Measurements from ENCODE around the gene ALOXE3.

The ALOXE3 gene

GRCh38 chr17:8072729-8073461 lies 45.4 kb downstream of the ALOXE3 start:
- no peak for TF ChIP-seq CTCF (conservative IDR thresholded peaks at IDR 0.05; ENCODE audit: low read depth)
- peak overlapping the region; percentile 30; the same call in 1 of the 2 replicates for H3K27ac ChIP-seq
- ChIA-PET CTCF (interaction anchor here (0.5 to 2.8 kb wide), 21 partner anchors 8 to 1995 kb away, joined by 3 to 48 read pairs (median 5); partner anchors contain the start of genes ALOX12B and ALOXE3), POLR2A (ENCODE audit: low non-redundant PET) (interaction anchor here (0.6 kb wide), 1 partner anchor 21 kb away, joined by 5 read pairs; no protein-coding TSS in a partner anchor)
- DNase-seq (ENCODE audit: low spot score) = no peak

GRCh38 chr17:8072341-8072728 lies 46.0 kb downstream of the ALOXE3 start:
- no peak for TF ChIP-seq CTCF (conservative IDR thresholded peaks at IDR 0.05; ENCODE audit: low read depth)
- ChIA-PET CTCF (interaction anchor here (1.2 kb wide), 1 partner anchor 22 kb away, joined by 3 read pairs; no protein-coding TSS in a partner anchor), POLR2A (ENCODE audit: low non-redundant PET) (no interaction called here)
- no peak for DNase-seq (ENCODE audit: low spot score)
- H3K27ac ChIP-seq = no peak overlapping the region

- CTCF ChIA-PET = interaction anchor here (1.0 to 1.6 kb wide), 5 partner anchors 9 to 47 kb away, joined by 3 to 10 read pairs (median 4); partner anchors contain the start of gene ALOXE3
- DNase-seq (ENCODE audit: low spot score) = no peak
- no peak overlapping the region for H3K27ac ChIP-seq
- no peak for TF ChIP-seq CTCF (conservative IDR thresholded peaks at IDR 0.05; ENCODE audit: low read depth)
- POLR2A ChIA-PET (ENCODE audit: low non-redundant PET) = no interaction called here
Observed at GRCh38 chr17:8071496-8071895, 46.8 kb downstream of the ALOXE3 start.

GRCh38 chr17:8069587-8069860 lies 48.8 kb downstream of the ALOXE3 start:
- no peak for DNase-seq (ENCODE audit: low spot score)
- H3K27ac ChIP-seq = no peak overlapping the region
- CTCF ChIA-PET = interaction anchor here (0.9 to 2.3 kb wide), 5 partner anchors 10 to 41 kb away, joined by 3 to 9 read pairs (median 6); no protein-coding TSS in a partner anchor
- POLR2A ChIA-PET (ENCODE audit: low non-redundant PET) = interaction anchor here (0.6 kb wide), 1 partner anchor 212 kb away, joined by 3 read pairs; the partner anchor contains the start of gene NAA38
- no peak for TF ChIP-seq CTCF (conservative IDR thresholded peaks at IDR 0.05; ENCODE audit: low read depth)

- no peak overlapping the region for H3K27ac ChIP-seq
- no peak for DNase-seq (ENCODE audit: low spot score)
- POLR2A ChIA-PET (ENCODE audit: low non-redundant PET) = interaction anchor here (0.6 kb wide), 1 partner anchor 212 kb away, joined by 3 read pairs; the partner anchor contains the start of gene NAA38
- no peak for TF ChIP-seq CTCF (conservative IDR thresholded peaks at IDR 0.05; ENCODE audit: low read depth)
- CTCF ChIA-PET = interaction anchor here (0.9 to 2.3 kb wide), 5 partner anchors 9 to 42 kb away, joined by 3 to 9 read pairs (median 6); no protein-coding TSS in a partner anchor
Observed at GRCh38 chr17:8068736-8069586, 49.4 kb downstream of the ALOXE3 start.

- no peak for DNase-seq (ENCODE audit: low spot score)
- TF ChIP-seq CTCF (conservative IDR thresholded peaks at IDR 0.05; ENCODE audit: low read depth) = no peak
- ChIA-PET POLR2A (ENCODE audit: low non-redundant PET) (no interaction called here), CTCF (no interaction called here)
- no peak overlapping the region for H3K27ac ChIP-seq
Observed at GRCh38 chr17:8067806-8068205, 50.5 kb downstream of the ALOXE3 start.
